ENCODE measurements around the gene APPBP2. TPM values are rescaled to one million over a fixed set of nuclear protein-coding genes. Genes with fewer than 3 reads are reported as not detected.

The APPBP2 gene
- total and polyA plus RNA-seq, 8 donors = 4.8 to 55.8 (median 17.0) TPM

GRCh38 chr17:60472449-60472848 lies 53.6 kb downstream of the APPBP2 start:
- 89 to 100% (median 94%) methylated on average over 1 of the region's 1 CpG for WGBS, 5 donors
- TF ChIP-seq EP300 (IDR thresholded peaks at IDR 0.05) = no peak
- no peak overlapping the region for H3K4me3 ChIP-seq

DNA sequence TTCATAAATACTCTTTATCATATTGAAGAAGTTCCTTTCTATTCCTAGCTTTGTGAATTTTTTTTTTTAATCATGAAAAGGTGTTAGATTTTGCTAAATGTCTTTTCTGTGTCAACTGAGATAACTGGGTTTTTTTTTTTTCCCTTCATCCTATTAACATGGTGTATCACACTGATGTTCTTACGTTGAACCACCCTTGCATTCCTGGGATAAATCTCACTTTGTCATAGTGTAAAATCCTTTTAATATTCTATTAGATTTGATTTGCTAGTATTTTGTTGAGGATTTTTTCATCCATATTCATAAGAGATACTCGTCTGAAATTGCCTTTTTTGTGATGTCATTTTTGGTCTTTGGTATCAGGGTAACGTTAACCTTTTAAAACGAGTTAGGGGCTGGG lies 54.6 kb downstream of the APPBP2 start:
- intact Hi-C loops (cut with DNase I; ENCODE audit: low total_unique reads) = no loop called here
- Histone ChIP-seq H3K9me3 (no peaks in the 10 kb centered on the region), H3K4me3 (no peak overlapping the region), H3K36me3 (peaks cover 0 to 30% (median 21%) of the 10 kb centered on the region in 4 donors), H3K4me1 (peaks cover 9 to 36% (median 20%) of the 10 kb centered on the region in 4 donors), H3K27me3 (no peaks in the 10 kb centered on the region), H3K27ac (no peak overlapping the region)
- no peak for DNase-seq
- 84 to 98% (median 96%) methylated on average over 4 of the region's 4 CpGs for WGBS, 5 donors
- no peak for TF ChIP-seq POLR2A (IDR thresholded peaks at IDR 0.05)
- no peak for TF ChIP-seq POLR2AphosphoS5 (IDR thresholded peaks at IDR 0.05)
- no peak for TF ChIP-seq CTCF (IDR thresholded peaks at IDR 0.05)
- no peak for TF ChIP-seq EP300 (IDR thresholded peaks at IDR 0.05)

More at GRCh38 chr17:60472449-60472848, 53.6 kb downstream of the APPBP2 start:
- Histone ChIP-seq H3K9me3 (no peaks in the 10 kb centered on the region), H3K27ac (no peak overlapping the region), H3K27me3 (no peaks in the 10 kb centered on the region), H3K36me3 (peaks cover 0 to 34% (median 27%) of the 10 kb centered on the region in 4 donors), H3K4me1 (peaks cover 9 to 36% (median 20%) of the 10 kb centered on the region in 4 donors)
- intact Hi-C loops (cut with DNase I; ENCODE audit: low total_unique reads) = no loop called here
- DNase-seq = no peak

- no peak for DNase-seq
- TF ChIP-seq POLR2AphosphoS5 (IDR thresholded peaks at IDR 0.05) = no peak
- TF ChIP-seq CTCF (IDR thresholded peaks at IDR 0.05) = no peak
- TF ChIP-seq EP300 (IDR thresholded peaks at IDR 0.05) = no peak
- no peak for TF ChIP-seq POLR2A (IDR thresholded peaks at IDR 0.05)
- Histone ChIP-seq H3K36me3 (peaks cover 5 to 59% (median 44%) of the 10 kb centered on the region in 4 donors), H3K9me3 (no peaks in the 10 kb centered on the region), H3K27ac (peak overlapping the region in 2 of 5 donors; percentile 16 to 48), H3K4me1 (peaks cover 9 to 33% (median 20%) of the 10 kb centered on the region in 4 donors), H3K4me3 (no peak overlapping the region), H3K27me3 (no peaks in the 10 kb centered on the region)
- intact Hi-C loops (cut with DNase I; ENCODE audit: low total_unique reads) = no loop called here
These were observed 57.7 kb downstream of the APPBP2 start for GRCh38 chr17:60468371-60468770.

- H3K36me3 ChIP-seq = peaks cover 27 to 85% (median 69%) of the 10 kb centered on the region in 4 donors
- no peak for DNase-seq
- H3K27ac ChIP-seq = no peak overlapping the region
- H3K4me3 ChIP-seq = no peak overlapping the region
- H3K4me1 ChIP-seq = peaks cover 0 to 24% (median 9%) of the 10 kb centered on the region in 4 donors
- TF ChIP-seq EP300 (IDR thresholded peaks at IDR 0.05) (no peak), POLR2A (IDR thresholded peaks at IDR 0.05) (no peak), POLR2AphosphoS5 (IDR thresholded peaks at IDR 0.05) (no peak), CTCF (IDR thresholded peaks at IDR 0.05) (no peak)
- H3K9me3 ChIP-seq = no peaks in the 10 kb centered on the region
- H3K27me3 ChIP-seq = no peaks in the 10 kb centered on the region
- intact Hi-C loops (cut with DNase I; ENCODE audit: low total_unique reads) = no loop called here
- WGBS, 5 donors = 95 to 98% (median 96%) methylated on average over 1 of the region's 1 CpG
These were observed 61.7 kb downstream of the APPBP2 start for GRCh38 chr17:60464343-60464742.

GRCh38 chr17:60463157-60463835 lies 62.7 kb downstream of the APPBP2 start:
- H3K27me3 ChIP-seq = no peaks in the 10 kb centered on the region
- DNase-seq = no peak
- no peak overlapping the region for H3K4me3 ChIP-seq
- TF ChIP-seq POLR2AphosphoS5 (IDR thresholded peaks at IDR 0.05) = no peak
- no peak for TF ChIP-seq EP300 (IDR thresholded peaks at IDR 0.05)
- TF ChIP-seq CTCF (IDR thresholded peaks at IDR 0.05) = no peak
- TF ChIP-seq POLR2A (IDR thresholded peaks at IDR 0.05) = no peak
- 68 to 77% (median 74%) methylated on average over 4 of the region's 4 CpGs for WGBS, 5 donors
- peaks cover 35 to 92% (median 79%) of the 10 kb centered on the region in 4 donors for H3K36me3 ChIP-seq
- peaks cover 0 to 14% (median 4%) of the 10 kb centered on the region in 4 donors for H3K4me1 ChIP-seq
- no peak overlapping the region for H3K27ac ChIP-seq
- intact Hi-C loops (cut with DNase I; ENCODE audit: low total_unique reads) = no loop called here
- no peaks in the 10 kb centered on the region for H3K9me3 ChIP-seq
